ENCODE results near the gene POLR1H.
"Not testable (repeated sequence)": the region's sequence is repeated elsewhere in the genome, so short reads cannot be mapped to it uniquely, and the experiment has no call there.

POLR1H gene

DNA sequence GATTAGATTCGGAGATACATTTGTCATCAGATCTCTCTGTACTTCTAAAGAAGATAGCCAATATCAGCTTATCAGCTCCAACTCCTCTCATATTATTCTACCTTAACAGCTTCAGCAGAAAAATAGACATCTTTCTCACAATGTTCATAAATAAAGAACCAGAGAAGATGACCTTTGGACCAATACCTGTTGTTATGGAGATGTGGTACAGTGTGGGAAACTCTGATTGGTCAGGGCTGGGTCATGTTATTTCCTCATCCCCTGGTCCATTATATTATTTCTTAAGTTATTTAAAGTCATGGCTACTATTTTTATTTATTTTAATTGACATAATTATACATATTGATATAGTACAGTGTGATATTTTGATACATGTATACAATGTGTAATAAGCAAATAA, 35.9 kb upstream of the POLR1H start:
- TF ChIP-seq, protein P1, sequence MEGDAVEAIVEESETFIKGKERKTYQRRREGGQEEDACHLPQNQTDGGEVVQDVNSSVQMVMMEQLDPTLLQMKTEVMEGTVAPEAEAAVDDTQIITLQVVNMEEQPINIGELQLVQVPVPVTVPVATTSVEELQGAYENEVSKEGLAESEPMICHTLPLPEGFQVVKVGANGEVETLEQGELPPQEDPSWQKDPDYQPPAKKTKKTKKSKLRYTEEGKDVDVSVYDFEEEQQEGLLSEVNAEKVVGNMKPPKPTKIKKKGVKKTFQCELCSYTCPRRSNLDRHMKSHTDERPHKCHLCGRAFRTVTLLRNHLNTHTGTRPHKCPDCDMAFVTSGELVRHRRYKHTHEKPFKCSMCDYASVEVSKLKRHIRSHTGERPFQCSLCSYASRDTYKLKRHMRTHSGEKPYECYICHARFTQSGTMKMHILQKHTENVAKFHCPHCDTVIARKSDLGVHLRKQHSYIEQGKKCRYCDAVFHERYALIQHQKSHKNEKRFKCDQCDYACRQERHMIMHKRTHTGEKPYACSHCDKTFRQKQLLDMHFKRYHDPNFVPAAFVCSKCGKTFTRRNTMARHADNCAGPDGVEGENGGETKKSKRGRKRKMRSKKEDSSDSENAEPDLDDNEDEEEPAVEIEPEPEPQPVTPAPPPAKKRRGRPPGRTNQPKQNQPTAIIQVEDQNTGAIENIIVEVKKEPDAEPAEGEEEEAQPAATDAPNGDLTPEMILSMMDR (IDR thresholded peaks at IDR 0.05; ENCODE audit: unreplicated experiment in 3 of 3): no peak
- H3K9me3 Mint-ChIP-seq: no peaks in the 10 kb centered on the region
- H3K27ac Mint-ChIP-seq: no peak overlapping the region
- no peaks in the 10 kb centered on the region for H3K36me3 Mint-ChIP-seq (ENCODE audit: low read depth)
- no peaks in the 10 kb centered on the region for H3K27me3 Mint-ChIP-seq (ENCODE audit: low read depth)
- H3K4me3 Mint-ChIP-seq: no peak overlapping the region
- H3K4me1 Mint-ChIP-seq: no peaks in the 10 kb centered on the region

DNA sequence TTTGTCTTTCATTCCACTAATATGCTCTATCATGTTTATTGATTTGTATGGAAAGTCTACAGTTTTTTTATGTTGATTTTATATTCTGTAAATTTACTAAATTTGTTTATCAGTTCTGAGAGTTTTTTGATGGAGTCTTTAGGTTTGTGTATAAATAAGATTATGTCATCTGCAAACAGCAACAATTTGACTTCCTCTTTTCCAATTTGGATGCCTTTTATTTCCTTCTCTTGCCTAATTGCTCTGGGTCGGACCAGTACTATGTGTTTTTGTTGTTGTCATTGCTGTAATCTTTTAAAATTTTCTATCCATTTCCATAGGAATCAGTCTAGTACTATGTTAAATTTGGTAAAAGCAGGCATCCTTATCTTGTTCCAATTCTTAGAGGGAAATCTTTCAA, 31.5 kb upstream of the POLR1H start:
- no peaks in the 10 kb centered on the region for H3K4me1 Mint-ChIP-seq
- H3K36me3 Mint-ChIP-seq (ENCODE audit: low read depth): peaks cover 3% of the 10 kb centered on the region
- TF ChIP-seq, protein P1 (IDR thresholded peaks at IDR 0.05; ENCODE audit: unreplicated experiment in 3 of 3): no peak
- no peak overlapping the region for H3K27ac Mint-ChIP-seq
- H3K27me3 Mint-ChIP-seq (ENCODE audit: low read depth): no peaks in the 10 kb centered on the region
- no peak overlapping the region for H3K4me3 Mint-ChIP-seq
- H3K9me3 Mint-ChIP-seq: no peaks in the 10 kb centered on the region

DNA sequence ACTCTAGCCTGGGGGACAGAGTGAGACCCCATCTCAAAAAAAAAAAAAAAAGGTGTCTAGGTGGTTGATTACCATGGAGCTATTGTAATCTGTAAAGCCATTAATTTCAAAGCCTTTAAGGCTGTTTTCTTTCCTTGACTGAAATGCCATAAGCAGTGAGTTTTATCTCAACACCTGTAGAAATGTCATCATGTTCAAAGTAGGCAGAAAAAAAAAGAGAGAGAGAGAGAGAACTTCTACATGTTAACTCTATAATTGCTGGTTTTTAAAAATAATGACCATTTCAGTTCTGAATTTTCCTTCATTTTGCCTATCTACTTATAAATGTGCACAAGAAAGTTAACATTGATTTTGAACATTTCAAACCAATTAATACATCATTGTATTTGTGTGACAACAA, 29.7 kb upstream of the POLR1H start:
- no peaks in the 10 kb centered on the region for H3K27me3 Mint-ChIP-seq (ENCODE audit: low read depth)
- H3K9me3 Mint-ChIP-seq: no peaks in the 10 kb centered on the region
- H3K4me1 Mint-ChIP-seq: no peaks in the 10 kb centered on the region
- H3K4me3 Mint-ChIP-seq: no peak overlapping the region
- TF ChIP-seq, protein P1 (IDR thresholded peaks at IDR 0.05; ENCODE audit: unreplicated experiment in 3 of 3): no peak
- no peak overlapping the region for H3K27ac Mint-ChIP-seq
- H3K36me3 Mint-ChIP-seq (ENCODE audit: low read depth): peaks cover 8% of the 10 kb centered on the region

GRCh38 chr6:30033440-30033839, 27.6 kb upstream of the POLR1H start:
- not testable (repeated sequence) for H3K4me3 Mint-ChIP-seq; H3K27ac Mint-ChIP-seq; H3K27me3 Mint-ChIP-seq (ENCODE audit: low read depth); H3K36me3 Mint-ChIP-seq (ENCODE audit: low read depth); H3K4me1 Mint-ChIP-seq; H3K9me3 Mint-ChIP-seq

GRCh38 chr6:30035784-30036183, 25.3 kb upstream of the POLR1H start:
- Mint-ChIP-seq H3K4me3 (no peak overlapping the region), H3K9me3 (no peaks in the 10 kb centered on the region), H3K27me3 (ENCODE audit: low read depth) (no peaks in the 10 kb centered on the region), H3K36me3 (ENCODE audit: low read depth) (peaks cover 8% of the 10 kb centered on the region), H3K4me1 (no peaks in the 10 kb centered on the region), H3K27ac (no peak overlapping the region)
- TF ChIP-seq, protein P1 (IDR thresholded peaks at IDR 0.05; ENCODE audit: unreplicated experiment in 3 of 3): no peak

GRCh38 chr6:30037182-30037788, 23.8 kb upstream of the POLR1H start:
- H3K36me3 Mint-ChIP-seq (ENCODE audit: low read depth): peaks cover 8% of the 10 kb centered on the region
- no peaks in the 10 kb centered on the region for H3K9me3 Mint-ChIP-seq
- H3K27ac Mint-ChIP-seq: no peak overlapping the region
- peaks cover 3% of the 10 kb centered on the region for H3K4me1 Mint-ChIP-seq
- no peaks in the 10 kb centered on the region for H3K27me3 Mint-ChIP-seq (ENCODE audit: low read depth)
- TF ChIP-seq, protein P1 (IDR thresholded peaks at IDR 0.05; ENCODE audit: unreplicated experiment in 3 of 3): peak; percentile 52 to 58 (median 52)
- no peak overlapping the region for H3K4me3 Mint-ChIP-seq

Data from nephron (organoid).